Activated CD8-positive, alpha-beta memory T cell treated with anti-CD3 and anti-CD28 coated beads, Interleukin-2, amount 50 U/mL, for 24 hours (primary cell): ENCODE data around the gene GALE.
"Not testable (repeated sequence)": the region's sequence is repeated elsewhere in the genome, so short reads cannot be mapped to it uniquely, and the experiment has no call there.

ENCODE experiments used
- DNase-seq: peaks from one replicate; pipeline ENCODE4 v3.0.0-alpha.2; 2020; ENCODE audit errors: extremely low read depth

GALE gene

DNA sequence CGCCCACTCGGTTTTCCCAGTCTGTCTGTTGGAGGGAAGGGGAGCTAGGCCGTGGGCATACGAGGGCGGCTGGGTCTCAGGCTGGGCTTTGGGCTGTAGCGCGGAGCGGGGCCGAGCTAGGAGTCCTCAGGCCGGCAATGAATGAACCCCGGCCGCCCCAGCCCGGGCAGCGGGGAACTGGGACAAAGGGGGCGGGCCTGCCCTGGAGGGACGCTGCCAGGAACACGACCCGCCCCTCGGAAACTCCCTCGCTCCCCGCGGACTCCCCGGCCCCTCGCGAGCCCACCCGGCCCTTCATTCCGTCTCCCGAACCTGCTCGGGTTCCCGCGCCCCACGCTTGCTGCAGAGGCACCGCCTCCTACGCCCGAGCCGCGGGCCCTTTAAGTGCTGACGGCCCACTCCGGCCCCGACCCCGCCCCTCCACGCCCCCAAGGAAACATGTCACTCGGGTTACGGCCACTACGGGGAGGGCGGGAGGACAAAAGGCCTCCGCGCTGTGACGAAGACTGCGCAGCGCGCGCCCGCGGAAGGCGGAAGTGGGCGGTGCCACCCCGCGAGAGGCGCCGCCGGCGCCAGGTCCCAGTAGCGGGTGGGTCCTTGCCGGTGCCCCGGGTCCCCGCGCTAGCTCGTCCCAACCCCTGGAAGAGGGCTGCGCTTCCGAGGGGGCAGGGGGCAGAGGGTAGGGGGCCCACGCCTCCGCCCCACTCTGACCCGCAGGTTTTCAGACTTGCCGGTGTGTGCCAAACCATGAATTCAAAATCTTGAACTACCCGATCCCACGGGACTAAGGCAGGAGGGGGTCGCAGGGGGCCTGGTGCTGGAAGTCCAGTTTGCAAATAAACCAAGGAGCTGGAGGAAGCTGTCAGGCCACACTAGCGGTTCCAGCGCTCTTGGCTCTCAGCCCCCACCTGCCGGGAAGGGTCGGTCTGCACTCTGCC, at the start of gene GALE:
Gene GALE (minus strand): TSS at position 355 of the 938 bp plus-strand sequence. CDS start 1,747 bp downstream, outside the sequence.
- peak; percentile 95 for DNase-seq

DNA sequence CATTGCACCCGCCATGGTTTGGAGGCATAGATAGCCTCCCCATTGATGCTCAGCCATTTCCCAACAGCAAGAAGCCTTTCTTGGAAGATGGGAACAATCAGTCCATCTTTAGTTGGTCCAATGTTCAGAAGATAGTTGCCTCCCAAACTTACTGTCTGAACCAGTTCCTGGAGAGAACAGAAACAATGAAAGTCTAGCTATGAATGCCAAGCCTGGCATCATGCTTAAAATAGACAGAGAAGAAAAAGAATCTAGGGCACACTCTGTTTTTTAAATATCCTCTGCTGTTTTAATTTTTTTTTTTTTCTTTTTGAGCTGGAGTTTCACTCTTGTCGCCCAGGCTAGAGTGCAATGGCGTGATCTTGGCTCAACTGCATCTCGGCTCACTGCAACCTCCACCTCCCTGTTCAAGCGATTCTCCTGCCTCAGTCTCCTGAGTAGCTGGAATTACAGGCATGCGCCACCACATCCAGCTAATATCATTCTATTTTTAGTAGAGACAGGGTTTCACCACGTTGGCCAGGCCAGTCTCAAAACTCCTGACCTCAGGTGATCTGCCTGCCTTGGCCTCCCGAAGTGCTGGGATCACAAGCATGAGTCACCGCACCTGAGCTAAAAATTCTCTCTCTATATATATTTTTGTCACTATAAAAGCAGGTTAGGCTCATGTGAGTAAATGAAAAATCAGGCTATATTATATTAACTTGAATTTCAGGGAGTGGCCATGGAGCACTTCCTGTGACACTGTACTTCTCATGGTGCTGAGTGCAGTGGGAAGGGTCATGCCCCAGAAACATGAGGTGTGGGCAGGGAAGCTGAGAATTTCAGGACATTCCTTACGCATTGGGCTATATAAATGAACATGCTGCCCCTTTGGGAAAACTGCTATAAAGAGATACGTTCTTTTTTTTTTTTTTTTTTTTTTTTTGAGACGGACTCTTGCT, 48.4 kb upstream of the GALE start:
- DNase-seq = no peak

DNA sequence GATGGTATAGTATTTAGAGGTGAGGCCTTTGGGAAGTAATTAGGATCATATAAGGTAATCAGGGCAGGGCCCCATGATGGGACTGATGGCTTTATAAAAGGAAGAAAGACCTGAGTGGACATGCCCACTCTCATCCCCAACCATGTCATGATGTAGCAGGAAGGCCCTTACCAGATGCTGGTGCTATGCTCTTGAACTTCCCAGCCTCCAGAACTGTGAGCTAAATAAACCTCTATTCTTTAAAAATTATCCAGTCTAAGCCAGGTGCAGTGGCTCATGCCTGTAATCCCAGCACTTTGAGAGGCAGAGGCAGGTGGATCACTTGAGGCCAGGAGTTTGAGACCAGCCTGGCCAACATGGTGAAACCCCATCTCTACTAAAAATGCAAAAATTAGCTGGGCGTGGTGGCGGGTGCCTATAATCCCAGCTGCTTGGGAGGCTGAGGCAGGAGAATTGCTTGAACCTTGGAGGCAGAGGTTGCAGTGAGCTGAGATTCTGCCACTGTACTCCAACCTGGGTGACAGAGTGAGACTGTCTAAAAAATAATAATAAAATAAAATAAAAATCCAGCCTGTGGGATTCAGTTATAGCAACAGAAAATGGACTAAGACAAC, 47.0 kb upstream of the GALE start:
- DNase-seq = not testable (repeated sequence)

DNA sequence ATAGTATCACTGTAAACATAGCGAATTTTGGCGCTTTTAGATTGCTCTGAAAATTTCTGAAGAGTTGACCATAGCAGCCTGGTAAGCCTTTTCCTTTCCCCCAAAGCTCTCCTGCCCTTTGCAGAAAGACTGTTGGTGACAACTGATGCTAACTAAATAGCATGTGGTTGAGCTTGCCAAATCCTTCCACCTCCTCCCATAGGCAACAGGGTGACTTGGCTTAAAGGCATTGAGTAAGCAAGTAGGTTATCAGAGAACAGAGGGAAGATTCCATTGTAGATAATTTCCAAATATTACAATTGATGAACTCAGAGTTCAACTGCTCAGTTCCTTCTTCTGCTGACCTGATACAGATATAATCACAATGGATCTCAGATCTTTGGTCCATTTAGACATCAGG, 44.6 kb upstream of the GALE start:
- no peak for DNase-seq

DNA sequence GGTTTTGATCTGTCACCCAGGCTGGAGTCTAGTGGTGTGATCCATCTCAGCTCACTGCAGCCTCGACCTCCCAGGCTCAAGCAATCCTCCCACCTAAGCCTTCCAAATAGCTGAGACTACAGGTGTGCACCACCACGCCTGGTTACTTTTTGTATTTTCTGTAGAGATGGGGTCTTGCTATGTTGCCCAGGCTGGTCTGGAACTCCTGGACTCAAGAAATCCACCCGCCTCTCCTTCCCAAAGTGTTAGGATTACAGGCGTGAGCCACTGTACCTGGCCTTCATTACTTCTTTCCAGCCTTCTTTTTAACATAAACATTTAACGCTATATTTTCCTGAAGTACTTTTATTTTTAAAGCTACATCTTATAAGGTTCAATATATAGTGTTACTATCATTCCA, 43.1 kb upstream of the GALE start:
- DNase-seq = no peak

DNA sequence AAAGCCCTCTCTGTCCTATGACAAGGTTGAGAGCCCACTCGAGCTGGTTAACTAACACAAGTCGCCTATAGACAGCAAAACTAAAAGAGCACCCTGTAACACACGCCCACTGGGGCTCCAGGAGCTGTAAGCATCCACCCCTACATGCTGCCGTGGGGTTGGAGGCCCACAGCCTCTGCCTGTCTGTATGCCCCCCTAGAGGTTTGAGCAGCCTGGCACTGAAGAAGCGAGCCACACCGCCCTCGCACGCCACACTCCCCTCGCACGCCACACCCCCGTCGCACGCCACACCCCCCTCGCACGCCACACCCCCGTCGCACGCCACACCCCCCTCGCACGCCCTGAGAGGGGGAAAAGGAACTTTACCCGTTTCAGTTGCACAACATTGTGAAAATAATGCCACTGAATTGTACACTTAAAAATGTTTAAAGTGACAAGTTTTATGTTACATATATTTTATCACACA, 37.9 kb upstream of the GALE start:
- DNase-seq = peak; percentile 43

DNA sequence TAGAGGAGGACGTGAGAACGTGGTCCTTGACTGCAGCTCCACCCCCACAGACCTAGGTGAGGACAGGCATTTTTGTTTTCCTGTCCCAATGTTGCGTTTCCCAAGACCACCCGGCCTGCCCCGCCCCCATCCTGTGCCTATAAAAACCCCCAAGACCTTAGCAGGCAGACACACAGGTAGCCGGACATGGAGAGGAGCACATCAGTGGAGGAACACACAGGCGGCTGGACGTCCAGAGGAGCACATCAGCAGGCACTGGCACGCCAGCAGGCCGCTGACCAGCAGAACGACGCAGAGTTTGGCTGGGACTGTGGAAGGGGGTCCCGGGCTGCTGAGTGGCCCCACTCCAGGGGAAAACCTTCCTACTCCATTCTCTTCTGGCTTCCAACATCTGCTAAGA, 37.4 kb upstream of the GALE start:
- DNase-seq = no peak

DNA sequence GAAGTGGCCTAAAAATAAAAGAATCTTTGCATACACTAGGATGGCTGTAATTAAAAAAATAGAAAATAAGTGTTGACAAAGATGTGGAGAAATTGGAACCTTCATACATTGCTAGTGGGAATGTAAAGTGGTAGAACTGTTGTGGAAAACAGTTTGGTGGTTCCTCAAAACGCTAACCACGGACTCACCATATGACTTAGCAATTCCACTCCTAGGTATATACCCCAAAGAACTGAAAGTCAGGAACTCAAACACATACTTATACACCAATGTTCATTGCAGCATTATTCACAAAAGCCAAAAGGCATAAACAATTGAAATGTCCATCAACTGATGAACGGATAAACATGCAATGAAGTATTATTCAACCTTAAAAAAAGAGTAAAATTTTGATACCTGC, 35.5 kb upstream of the GALE start:
- no peak for DNase-seq

DNA sequence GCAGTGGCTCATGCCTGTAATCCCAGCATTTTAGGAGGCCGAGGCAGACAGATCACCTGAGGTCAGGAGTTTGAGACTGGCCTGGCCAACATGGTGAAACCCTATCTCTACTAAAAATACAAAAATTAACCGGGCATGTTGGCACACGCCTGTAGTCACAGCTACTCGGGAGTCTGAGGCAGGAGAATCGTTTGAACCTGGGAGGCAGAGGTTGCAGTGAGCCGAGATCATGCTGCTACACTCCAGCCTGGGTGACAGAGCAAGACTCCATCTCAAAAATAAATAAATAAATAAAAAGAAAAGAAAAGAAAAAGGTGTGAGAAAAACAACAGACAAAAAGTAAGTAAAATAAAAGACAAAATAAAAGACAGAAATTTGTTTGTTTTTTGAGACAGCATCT, 33.6 kb upstream of the GALE start:
- DNase-seq = not testable (repeated sequence)

DNA sequence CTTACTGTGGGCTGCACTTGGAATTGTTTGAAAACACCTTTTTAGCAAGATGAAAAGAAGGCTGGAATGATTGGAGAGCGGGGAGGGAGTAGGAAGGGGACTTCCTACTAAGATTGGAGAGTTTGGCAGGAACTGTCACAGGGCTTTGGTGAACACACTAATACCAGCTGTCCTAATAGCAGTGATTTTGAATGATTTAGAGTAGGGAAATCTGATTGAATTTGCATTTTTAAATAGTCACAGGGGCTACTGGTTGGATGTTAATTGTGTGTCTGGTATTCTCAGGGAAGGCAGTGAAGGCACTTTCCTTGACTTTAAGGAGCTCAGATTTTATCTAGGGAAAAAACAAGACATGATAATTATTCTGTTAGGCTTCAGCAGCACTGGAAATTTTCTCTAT, 27.2 kb upstream of the GALE start:
- DNase-seq = no peak

DNA sequence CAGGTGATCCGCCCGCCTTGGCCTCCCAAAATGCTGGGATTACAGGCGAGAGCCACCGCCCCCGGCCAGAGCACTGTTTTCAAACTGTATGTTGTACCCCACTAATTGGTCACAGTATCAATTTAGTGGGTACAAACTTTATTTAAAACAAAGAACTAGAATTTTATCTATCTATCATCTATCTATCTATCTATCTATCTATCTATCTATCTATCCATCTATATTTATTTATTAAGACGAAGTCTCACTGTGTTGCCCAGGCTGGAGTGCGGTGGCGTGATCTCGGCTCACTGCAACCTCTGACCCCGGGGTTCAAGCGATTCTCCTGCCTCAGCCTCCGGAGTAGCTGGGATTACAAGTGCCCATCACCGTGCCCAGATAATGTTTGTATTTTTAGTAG, 26.0 kb upstream of the GALE start:
- not testable (repeated sequence) for DNase-seq

DNA sequence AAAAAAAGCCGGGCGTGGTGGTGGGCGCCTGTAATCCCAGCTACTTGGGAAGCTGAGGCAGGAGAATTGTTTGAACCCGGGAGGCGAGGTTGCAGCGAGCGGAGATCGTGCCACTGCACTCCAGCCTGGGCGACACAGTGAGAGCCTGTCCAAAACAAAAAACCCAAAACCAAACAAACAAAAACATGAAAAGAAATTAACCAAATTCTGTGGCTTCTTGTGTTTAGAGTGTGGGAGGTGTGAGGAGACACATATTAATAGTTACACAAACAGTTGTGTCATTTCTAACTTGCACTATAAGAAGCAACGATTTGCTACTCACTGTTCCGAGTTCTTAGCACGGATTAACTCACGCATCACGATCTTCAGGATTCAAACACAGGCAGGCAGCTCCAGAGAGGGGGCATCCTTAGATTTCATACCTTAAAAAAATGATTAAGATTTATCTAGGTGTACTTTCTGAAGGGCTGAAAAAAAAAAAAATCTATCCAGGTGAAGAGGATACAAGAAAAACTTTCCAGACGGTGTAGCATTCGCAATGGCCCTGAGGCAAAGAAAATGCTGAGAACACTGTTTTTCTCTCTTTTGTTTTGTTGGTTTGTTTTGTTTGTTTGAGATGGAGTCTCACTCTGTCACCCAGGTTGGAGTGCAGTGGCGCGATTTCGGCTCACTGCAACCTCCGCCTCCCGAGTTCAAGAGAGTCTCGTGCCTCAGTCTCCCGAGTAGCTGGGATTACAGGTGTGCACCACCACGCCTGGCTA, 25.4 kb upstream of the GALE start:
- DNase-seq = no peak

DNA sequence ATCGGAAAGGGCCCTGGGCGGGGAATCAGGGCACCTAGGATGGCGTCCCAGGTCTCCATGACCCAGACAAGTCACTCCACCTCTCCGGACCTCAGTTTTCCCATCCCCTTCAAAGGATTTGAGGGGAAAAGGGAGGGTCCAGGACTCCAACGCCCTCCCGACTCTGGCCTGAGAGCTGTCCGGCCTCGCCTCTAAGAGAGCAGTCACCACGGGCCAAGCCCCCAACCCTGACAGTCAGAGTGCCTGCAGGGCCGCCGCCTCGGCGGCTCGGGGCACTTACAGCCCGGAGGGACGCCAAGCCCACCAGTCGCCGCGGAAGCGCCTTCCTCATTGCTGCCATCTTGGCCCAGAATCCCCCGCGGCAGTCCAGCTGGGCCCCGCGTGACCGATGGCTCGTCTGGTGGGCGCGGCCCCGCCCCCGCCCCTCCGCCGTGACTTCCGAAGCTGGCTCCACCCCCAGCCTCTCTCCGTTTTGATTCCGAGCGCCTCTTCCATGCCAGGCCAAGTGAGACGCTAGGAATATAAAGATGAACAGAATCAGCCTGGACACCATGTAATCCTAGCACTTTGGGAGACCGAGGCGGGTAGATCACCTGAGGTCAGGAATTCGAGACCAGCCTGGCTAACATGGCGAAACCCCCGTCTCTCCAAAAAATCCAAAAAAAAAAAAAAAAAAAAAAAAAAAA, 24.7 kb upstream of the GALE start, which contains the start of gene HMGCL:
Gene HMGCL (minus strand): TSS at position 354 of the 686 bp plus-strand sequence. CDS start 14 bp downstream, at position 340.
- DNase-seq = peak; percentile 78

DNA sequence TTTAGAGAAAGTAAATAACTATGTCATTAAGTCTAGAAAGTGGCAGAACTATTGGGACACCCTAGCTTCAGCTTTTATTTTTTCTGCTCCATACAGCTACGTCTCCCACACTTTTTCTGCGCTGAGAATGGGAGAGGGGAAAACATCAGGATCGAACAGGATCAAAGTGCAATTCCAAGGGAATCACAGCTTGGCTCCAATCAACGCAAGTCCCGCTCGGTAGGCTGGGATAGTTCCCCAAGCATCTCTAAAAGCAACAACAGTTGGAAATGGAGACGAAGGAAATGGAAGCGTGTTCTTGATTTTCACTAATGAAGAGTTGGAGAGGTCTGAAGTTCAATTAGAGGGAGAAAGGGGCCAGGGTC, 24.1 kb upstream of the GALE start:
- DNase-seq = no peak

DNA sequence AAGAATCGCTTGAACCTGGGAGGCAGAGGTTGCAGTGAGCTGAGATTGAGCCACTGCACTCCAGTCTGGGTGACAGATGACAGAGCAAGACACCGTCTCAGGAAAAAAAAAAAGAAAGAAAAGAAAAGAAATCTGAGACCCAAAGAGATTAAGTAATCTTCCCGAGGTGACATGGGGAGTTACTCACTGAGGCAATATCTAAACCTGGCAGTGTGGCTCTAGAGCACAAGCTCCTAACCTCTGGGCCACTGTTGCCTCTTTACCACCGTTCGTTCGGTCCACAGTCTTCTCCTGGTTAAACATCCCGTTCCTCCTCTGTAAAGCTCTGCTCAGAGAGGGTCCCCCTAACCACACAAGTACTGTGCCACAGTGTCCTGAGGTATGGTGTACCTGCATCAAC, 23.2 kb upstream of the GALE start:
- no peak for DNase-seq

DNA sequence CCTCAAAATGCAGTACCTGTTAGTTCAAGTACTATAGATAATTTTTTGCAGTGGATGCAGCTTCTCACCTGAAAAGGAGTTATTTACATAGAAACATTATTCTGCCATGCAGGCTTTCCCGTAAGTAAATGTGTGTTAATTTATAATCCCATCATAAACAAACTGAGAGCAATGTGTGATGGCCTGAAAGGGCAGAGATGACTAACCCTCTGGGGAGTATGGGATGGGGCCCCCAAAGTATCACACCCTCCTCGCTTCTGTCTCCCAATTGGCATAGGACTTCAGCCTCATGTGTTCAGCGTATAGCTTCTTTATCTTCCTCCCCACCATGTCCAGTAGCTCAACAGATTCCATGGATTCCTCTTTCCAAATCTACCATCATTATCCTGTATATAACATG, 17.1 kb upstream of the GALE start:
- DNase-seq = no peak

DNA sequence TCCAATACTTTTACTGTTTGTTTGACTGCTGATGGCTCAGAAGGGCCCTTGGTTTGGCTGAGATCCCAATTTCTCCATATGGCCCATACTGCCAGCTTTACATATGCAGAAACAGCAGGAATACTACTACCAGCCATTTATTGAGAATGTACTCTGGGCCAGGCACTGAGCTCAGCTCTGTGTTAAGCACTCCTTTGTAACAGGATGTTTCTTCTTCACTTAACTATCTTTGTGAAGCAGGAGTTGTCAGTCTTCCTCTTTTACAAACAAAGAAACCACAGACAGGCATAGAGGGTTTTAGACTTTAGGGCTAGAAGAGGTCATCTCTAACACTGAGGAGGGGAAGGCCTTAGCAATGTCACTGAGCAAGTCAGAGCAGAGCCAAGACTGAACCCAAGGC, 16.4 kb upstream of the GALE start:
- no peak for DNase-seq

DNA sequence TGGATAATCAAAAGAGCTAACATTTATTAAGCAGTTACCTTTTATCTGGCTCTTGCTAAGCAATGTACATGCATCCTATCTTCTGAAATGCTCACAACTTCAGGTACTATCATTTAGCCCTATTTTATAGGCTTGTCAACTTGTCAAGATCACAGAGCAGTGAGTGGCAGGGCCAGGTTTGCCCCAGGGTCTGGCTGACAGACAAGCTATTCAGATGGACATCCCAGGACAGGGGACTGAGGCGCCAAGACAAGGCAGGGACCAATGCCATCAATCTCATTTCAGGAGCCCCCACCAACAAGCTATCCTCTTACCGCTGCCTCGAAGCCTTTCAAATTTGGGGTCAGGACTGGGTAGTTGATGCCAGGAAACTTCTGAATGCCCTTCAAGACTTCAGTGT, 15.8 kb upstream of the GALE start:
- no peak for DNase-seq

DNA sequence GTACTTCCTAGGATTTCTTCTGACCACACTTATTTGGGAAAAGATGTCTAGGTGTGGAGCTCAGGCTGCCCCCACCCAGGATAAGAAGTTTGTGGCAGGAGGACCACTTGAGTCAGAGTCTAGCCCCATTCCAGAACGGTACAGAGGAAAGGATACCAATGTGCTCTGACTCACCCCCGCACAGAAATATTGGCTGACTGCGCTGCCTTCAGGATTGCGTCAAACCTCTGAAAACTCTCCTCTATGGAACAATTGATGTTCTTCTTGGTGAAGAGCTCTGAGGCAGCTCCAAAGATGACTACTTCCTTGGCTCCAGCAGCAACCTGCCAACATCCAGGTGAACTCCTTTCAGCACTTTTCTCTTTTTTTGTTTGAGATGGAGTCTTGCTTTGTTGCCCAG, 13.5 kb upstream of the GALE start:
- DNase-seq = no peak

DNA sequence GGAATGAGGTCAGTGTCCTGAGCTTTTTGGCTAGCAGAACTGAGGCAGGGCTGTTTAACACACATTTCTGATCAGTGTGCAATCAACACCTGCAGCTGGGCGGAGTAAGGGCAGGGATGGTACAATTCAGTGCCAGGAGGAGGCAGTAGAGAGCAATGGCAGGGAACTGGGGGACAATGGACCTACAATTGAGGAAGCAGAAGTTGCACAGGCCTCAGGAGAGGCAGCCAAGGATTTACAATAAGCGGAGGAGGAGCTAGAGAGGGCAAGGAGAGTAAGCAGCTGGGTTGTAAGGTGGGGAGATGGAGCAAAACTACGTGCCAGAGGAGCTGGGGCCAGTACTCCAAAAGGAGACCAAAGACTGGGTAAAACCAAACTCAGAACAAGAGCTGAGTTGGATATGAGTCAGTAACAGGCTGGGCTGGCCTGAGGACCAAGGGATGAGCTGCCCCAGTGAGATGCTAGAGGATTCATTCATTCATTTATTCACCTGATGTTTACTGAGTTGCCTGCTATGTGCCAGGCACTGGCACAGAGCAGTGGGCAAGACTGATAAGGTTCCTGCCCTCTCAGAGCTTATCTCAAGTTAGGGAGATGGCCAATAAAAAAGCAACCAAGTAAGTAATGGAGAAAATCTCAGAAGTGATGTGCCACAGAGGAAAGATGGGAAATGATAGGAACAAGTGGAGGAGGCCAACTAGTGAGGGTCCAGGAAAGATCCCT, 10.4 kb upstream of the GALE start:
- no peak for DNase-seq
